Measurements from ENCODE around the gene CRYGC.
"Not testable (repeated sequence)": the region's sequence is repeated elsewhere in the genome, so short reads cannot be mapped to it uniquely, and the experiment has no call there.

Gene CRYGC

GRCh38 chr2:208136716-208137094 lies 7.1 kb upstream of the CRYGC start:
- DNase-seq (ENCODE audit: low read depth), result no peak

- no peak for DNase-seq (ENCODE audit: low read depth)
Measured at GRCh38 chr2:208135794-208136715, 6.4 kb upstream of the CRYGC start.

- no peak for DNase-seq (ENCODE audit: low read depth)
Measured at GRCh38 chr2:208134928-208135586, 5.4 kb upstream of the CRYGC start.

GRCh38 chr2:208130712-208131110 lies 1.1 kb upstream of the CRYGC start:
- DNase-seq (ENCODE audit: low read depth), result no peak

GRCh38 chr2:208128136-208128535 lies 1.5 kb downstream of the CRYGC start:
- DNase-seq (ENCODE audit: low read depth), result no peak

- DNase-seq (ENCODE audit: low read depth), result no peak
Measured at GRCh38 chr2:208127090-208127489, 2.5 kb downstream of the CRYGC start.

GRCh38 chr2:208125251-208125650 lies 4.4 kb downstream of the CRYGC start:
- no peak for DNase-seq (ENCODE audit: low read depth)

GRCh38 chr2:208124013-208124715 lies 5.5 kb downstream of the CRYGC start, which contains the start of gene CRYGD:
Gene CRYGD (minus strand): TSS chr2:208124524. CDS start chr2:208124473, 51 bp downstream.
- DNase-seq (ENCODE audit: low read depth), result not testable (repeated sequence)

- DNase-seq (ENCODE audit: low read depth), result no peak
Measured at GRCh38 chr2:208122248-208122647, 7.4 kb downstream of the CRYGC start.

- no peak for DNase-seq (ENCODE audit: low read depth)
Measured at GRCh38 chr2:208118918-208119317, 10.7 kb downstream of the CRYGC start.

GRCh38 chr2:208117390-208117789 lies 12.2 kb downstream of the CRYGC start:
- DNase-seq (ENCODE audit: low read depth), result not testable (repeated sequence)

GRCh38 chr2:208112969-208113368 lies 16.7 kb downstream of the CRYGC start:
- no peak for DNase-seq (ENCODE audit: low read depth)

GRCh38 chr2:208112273-208112745 lies 17.3 kb downstream of the CRYGC start:
- not testable (repeated sequence) for DNase-seq (ENCODE audit: low read depth)

GRCh38 chr2:208103616-208104015 lies 26.0 kb downstream of the CRYGC start:
- DNase-seq (ENCODE audit: low read depth), result no peak

GRCh38 chr2:208101716-208102631 lies 27.7 kb downstream of the CRYGC start:
- DNase-seq (ENCODE audit: low read depth), result no peak

- DNase-seq (ENCODE audit: low read depth), result no peak
Measured at GRCh38 chr2:208099682-208100470, 29.8 kb downstream of the CRYGC start.

GRCh38 chr2:208098701-208099100 lies 30.9 kb downstream of the CRYGC start:
- DNase-seq (ENCODE audit: low read depth), result not testable (repeated sequence)

- no peak for DNase-seq (ENCODE audit: low read depth)
Measured at GRCh38 chr2:208098267-208098666, 31.4 kb downstream of the CRYGC start.

GRCh38 chr2:208097801-208098200 lies 31.8 kb downstream of the CRYGC start:
- DNase-seq (ENCODE audit: low read depth), result no peak

- no peak for DNase-seq (ENCODE audit: low read depth)
Measured at GRCh38 chr2:208097313-208097712, 32.3 kb downstream of the CRYGC start.

All from stimulated activated CD8-positive, alpha-beta memory T cell treated with anti-CD3 and anti-CD28 coated beads, Interleukin-15, amount 100 ng/mL, for 1 hour (primary cell).